ENCODE data around the gene PFDN2.

Gene PFDN2

DNA sequence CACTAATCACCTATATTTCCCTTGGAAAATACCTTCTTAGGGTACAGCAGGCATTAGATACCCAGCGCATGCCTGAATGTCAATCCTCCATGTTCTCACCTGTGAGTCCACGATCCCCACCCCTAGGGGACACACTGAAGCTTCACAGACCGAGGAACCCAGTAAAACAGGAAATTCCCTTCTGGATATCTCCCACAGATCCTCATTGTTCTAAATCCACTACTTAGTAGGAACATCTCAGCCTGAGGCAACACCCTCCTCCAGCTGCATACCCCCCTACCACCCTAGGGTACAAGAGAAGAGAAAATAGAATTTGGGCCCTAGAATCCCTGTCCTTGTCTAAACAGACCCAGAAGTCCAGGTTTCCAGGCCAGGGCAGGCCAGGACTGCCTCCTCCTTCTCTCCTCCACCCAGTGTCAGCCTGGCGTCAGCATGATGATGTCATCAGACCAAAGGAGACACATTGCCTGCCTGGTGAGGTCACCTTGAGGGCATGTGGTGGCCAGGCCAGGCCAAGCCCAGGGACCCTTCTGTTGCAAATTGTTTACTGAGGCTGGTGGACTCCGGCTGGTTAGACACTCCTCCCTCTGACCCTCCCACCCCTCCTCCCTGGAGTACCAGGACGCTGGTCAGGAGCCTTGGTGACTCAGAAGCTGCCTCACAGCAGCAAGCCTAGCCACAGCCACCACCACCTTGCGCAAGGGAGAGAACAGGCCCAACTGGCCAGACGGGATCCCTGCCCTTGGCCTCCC lies 34.7 kb downstream of the PFDN2 start:
- H3K9ac ChIP-seq (ENCODE audit: low read length), result no peak overlapping the region
- H3K9me3 ChIP-seq (ENCODE audit: insufficient read depth, low read length), result no peaks in the 10 kb centered on the region
- no peak overlapping the region for H3K4me2 ChIP-seq (ENCODE audit: low read length)
- H3K4me3 ChIP-seq (ENCODE audit: low read length), result no peak overlapping the region
- H3K79me2 ChIP-seq (ENCODE audit: low read length), result no peaks in the 10 kb centered on the region
- no peak for TF ChIP-seq EZH2phosphoT487 (IDR thresholded peaks at IDR 0.05; ENCODE audit: low read depth)
- TF ChIP-seq, protein P1, sequence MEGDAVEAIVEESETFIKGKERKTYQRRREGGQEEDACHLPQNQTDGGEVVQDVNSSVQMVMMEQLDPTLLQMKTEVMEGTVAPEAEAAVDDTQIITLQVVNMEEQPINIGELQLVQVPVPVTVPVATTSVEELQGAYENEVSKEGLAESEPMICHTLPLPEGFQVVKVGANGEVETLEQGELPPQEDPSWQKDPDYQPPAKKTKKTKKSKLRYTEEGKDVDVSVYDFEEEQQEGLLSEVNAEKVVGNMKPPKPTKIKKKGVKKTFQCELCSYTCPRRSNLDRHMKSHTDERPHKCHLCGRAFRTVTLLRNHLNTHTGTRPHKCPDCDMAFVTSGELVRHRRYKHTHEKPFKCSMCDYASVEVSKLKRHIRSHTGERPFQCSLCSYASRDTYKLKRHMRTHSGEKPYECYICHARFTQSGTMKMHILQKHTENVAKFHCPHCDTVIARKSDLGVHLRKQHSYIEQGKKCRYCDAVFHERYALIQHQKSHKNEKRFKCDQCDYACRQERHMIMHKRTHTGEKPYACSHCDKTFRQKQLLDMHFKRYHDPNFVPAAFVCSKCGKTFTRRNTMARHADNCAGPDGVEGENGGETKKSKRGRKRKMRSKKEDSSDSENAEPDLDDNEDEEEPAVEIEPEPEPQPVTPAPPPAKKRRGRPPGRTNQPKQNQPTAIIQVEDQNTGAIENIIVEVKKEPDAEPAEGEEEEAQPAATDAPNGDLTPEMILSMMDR (IDR thresholded peaks at IDR 0.05; ENCODE audit: low read depth, low read length), result no peak
- H4K20me1 ChIP-seq (ENCODE audit: insufficient read depth, low read length), result no peaks in the 10 kb centered on the region
- no peak overlapping the region for H2AFZ ChIP-seq (ENCODE audit: low read depth, low read length)
- H3K4me1 ChIP-seq (ENCODE audit: low read length), result no peaks in the 10 kb centered on the region
- H3K27me3 ChIP-seq (ENCODE audit: low read depth, low read length), result no peaks in the 10 kb centered on the region
- no peaks in the 10 kb centered on the region for H3K36me3 ChIP-seq (replicated peaks; ENCODE audit: low read depth, low read length)
- H3K27ac ChIP-seq (ENCODE audit: low read length), result no peak overlapping the region

DNA sequence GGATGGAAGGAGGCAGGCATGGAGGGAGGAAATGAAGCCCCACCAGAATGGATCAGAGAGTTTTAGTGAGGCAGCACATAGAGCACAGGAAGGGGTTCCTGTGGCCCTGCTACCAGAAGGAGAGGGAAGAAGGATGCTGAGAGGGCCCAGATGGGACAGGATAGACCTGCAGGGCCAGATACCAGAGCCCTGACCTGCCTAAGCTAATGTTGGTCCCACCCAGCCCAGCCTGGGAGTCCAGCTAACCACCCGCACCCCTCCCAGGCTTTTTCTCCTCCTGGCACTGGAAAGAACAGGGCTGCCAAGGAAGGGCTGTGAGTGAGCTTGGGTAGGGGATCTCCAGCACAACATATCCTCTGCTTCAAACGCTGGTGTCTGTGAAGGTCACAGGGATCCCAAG lies 35.4 kb downstream of the PFDN2 start:
- H3K27me3 ChIP-seq (ENCODE audit: low read depth, low read length), result no peaks in the 10 kb centered on the region
- no peak overlapping the region for H3K27ac ChIP-seq (ENCODE audit: low read length)
- no peaks in the 10 kb centered on the region for H3K4me1 ChIP-seq (ENCODE audit: low read length)
- no peak overlapping the region for H3K4me2 ChIP-seq (ENCODE audit: low read length)
- H3K79me2 ChIP-seq (ENCODE audit: low read length), result no peaks in the 10 kb centered on the region
- no peaks in the 10 kb centered on the region for H3K9me3 ChIP-seq (ENCODE audit: insufficient read depth, low read length)
- no peak for TF ChIP-seq EZH2phosphoT487 (IDR thresholded peaks at IDR 0.05; ENCODE audit: low read depth)
- TF ChIP-seq, protein P1 (IDR thresholded peaks at IDR 0.05; ENCODE audit: low read depth, low read length), result no peak
- no peak overlapping the region for H3K9ac ChIP-seq (ENCODE audit: low read length)
- no peak overlapping the region for H3K4me3 ChIP-seq (ENCODE audit: low read length)
- no peak overlapping the region for H2AFZ ChIP-seq (ENCODE audit: low read depth, low read length)
- no peaks in the 10 kb centered on the region for H3K36me3 ChIP-seq (replicated peaks; ENCODE audit: low read depth, low read length)
- H4K20me1 ChIP-seq (ENCODE audit: insufficient read depth, low read length), result no peaks in the 10 kb centered on the region

DNA sequence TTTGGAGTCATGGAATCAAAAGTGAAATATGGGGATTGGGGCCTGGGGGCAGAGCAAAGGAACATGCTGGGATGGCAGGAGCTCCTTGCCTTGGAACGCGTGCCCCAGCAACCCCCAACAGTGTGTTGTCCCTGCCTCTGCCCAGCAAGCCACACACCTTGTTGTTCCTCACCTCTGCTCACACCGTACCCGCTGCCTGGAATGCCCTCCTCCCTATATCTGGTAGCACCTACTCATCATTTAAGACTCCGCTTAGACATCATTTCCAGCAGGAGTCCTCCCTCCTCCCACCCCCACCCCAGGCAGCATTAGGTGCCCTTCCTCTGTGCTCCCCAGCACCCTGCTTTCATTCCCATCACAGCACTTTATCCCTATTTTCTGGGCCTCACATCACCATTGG lies 36.3 kb downstream of the PFDN2 start:
- no peak overlapping the region for H3K4me2 ChIP-seq (ENCODE audit: low read length)
- H3K36me3 ChIP-seq (replicated peaks; ENCODE audit: low read depth, low read length), result no peaks in the 10 kb centered on the region
- H4K20me1 ChIP-seq (ENCODE audit: insufficient read depth, low read length), result no peaks in the 10 kb centered on the region
- no peak overlapping the region for H3K27ac ChIP-seq (ENCODE audit: low read length)
- H3K4me3 ChIP-seq (ENCODE audit: low read length), result no peak overlapping the region
- TF ChIP-seq, protein P1 (IDR thresholded peaks at IDR 0.05; ENCODE audit: low read depth, low read length), result no peak
- TF ChIP-seq EZH2phosphoT487 (IDR thresholded peaks at IDR 0.05; ENCODE audit: low read depth), result no peak
- H3K27me3 ChIP-seq (ENCODE audit: low read depth, low read length), result no peaks in the 10 kb centered on the region
- H3K4me1 ChIP-seq (ENCODE audit: low read length), result no peaks in the 10 kb centered on the region
- H3K79me2 ChIP-seq (ENCODE audit: low read length), result no peaks in the 10 kb centered on the region
- no peaks in the 10 kb centered on the region for H3K9me3 ChIP-seq (ENCODE audit: insufficient read depth, low read length)
- no peak overlapping the region for H3K9ac ChIP-seq (ENCODE audit: low read length)
- no peak overlapping the region for H2AFZ ChIP-seq (ENCODE audit: low read depth, low read length)

DNA sequence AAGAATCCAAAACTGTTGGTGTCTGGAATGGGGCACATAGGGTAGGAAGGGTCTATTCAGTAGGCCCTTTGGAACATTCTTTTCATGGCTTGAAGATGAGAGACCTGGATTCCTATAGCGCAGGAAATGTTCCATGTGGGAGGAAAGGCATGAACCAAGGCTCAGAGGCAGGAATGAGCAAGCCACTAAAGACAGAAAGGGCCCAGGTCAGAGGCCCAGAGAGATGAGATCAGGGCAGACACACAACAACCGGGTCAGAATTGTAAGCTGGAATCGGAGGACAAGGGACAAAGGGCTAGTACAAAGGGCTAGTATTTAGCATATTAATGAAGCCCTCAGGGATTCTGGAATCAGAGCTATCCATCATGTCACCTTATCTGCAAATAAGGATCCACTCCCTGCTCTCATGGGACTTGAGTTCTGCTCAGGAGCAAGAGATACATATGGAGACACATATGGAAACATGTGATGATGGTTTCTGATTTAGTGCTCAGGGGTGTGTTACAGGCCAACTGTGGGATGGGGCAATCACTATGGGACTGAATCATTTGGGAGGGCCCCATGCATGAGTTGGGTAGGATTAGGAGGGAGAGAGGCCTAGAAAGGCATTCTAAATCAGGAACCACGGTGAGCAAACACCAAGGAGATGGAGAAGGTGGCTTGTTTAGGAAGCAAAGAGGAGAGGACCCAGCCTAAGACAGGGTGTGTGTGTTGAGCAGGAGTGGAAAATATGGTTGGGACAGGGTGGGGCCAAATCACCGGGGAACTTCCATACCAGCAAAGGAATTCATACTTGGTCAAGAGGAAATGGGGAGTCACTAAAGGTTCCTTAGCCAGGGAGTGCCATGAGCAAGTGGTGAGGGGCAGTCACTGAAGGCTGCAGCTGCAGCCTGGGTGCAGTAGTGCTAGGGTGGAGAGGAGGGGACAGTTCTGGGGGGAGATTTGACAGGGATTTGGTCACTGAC lies 37.1 kb downstream of the PFDN2 start:
- no peaks in the 10 kb centered on the region for H3K4me1 ChIP-seq (ENCODE audit: low read length)
- H3K4me2 ChIP-seq (ENCODE audit: low read length), result no peak overlapping the region
- H2AFZ ChIP-seq (ENCODE audit: low read depth, low read length), result no peak overlapping the region
- no peaks in the 10 kb centered on the region for H3K36me3 ChIP-seq (replicated peaks; ENCODE audit: low read depth, low read length)
- H3K9me3 ChIP-seq (ENCODE audit: insufficient read depth, low read length), result no peaks in the 10 kb centered on the region
- H3K79me2 ChIP-seq (ENCODE audit: low read length), result no peaks in the 10 kb centered on the region
- H3K4me3 ChIP-seq (ENCODE audit: low read length), result no peak overlapping the region
- H3K27me3 ChIP-seq (ENCODE audit: low read depth, low read length), result no peaks in the 10 kb centered on the region
- H3K9ac ChIP-seq (ENCODE audit: low read length), result no peak overlapping the region
- TF ChIP-seq EZH2phosphoT487 (IDR thresholded peaks at IDR 0.05; ENCODE audit: low read depth), result no peak
- TF ChIP-seq, protein P1 (IDR thresholded peaks at IDR 0.05; ENCODE audit: low read depth, low read length), result no peak
- no peaks in the 10 kb centered on the region for H4K20me1 ChIP-seq (ENCODE audit: insufficient read depth, low read length)
- H3K27ac ChIP-seq (ENCODE audit: low read length), result no peak overlapping the region
